ENCODE data around the gene CACNA1G.

Gene CACNA1G

DNA sequence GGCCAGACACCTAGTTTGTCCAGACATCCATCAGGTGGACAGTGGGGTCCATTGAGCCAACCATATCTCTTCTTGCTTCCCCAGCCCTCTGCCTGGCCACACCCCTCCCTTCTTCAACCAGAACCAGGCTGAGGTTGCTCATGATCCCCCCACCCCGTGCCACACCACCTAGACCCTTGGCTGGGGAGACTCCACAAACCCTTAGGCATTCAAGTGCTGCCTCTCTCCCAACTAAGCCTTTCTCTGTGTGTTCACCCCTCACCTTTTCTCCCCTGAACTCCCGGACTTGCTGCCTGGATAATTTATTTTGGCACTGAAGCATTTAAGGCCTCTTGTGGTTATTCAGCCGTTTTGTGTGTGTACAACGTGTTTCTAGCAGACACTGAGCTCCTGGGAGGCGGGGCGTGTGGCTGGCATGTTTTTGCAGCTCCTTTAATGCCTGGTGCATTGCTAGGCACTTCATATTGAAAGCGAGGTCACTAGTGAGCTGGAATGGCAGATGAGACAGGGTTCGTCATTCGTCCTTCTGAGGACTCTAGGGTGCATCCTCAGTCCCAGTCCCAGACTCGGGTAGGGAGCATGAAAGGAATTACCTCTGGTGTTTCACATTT, 28.7 kb downstream of the CACNA1G start:
- no peak for DNase-seq (ENCODE audit: low spot score)

DNA sequence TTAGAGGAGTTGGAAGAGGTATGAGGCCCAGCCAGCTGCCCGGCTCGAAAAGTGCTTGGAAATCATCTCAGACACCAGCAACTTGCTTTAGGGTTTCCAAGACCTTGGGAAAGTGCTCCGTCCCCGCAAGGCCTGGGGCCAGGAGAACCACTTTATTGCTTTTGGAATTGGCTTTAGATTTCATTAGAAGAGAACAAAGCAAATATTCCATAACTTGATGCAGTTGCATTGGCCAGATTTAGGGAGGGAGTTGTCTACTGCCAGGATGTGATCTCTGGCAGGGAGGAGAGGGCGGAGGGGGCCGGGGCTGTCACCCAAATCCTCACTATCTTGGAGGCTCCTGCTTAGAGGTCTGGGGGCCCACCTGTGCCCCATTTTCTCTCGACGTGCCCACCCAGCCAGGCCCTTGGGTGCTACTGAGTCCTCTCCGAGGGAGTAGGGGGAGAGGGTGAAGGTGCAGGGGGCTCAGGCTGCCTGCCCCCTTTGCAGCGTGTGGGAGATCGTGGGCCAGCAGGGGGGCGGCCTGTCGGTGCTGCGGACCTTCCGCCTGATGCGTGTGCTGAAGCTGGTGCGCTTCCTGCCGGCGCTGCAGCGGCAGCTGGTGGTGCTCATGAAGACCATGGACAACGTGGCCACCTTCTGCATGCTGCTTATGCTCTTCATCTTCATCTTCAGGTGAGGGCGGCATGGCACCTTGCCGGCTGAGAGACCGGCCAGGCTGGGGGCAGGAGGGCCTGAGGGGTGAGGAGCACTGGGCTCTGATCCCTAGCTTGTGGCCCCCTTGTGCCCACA, 30.6 kb downstream of the CACNA1G start:
- DNase-seq (ENCODE audit: low spot score): no peak

DNA sequence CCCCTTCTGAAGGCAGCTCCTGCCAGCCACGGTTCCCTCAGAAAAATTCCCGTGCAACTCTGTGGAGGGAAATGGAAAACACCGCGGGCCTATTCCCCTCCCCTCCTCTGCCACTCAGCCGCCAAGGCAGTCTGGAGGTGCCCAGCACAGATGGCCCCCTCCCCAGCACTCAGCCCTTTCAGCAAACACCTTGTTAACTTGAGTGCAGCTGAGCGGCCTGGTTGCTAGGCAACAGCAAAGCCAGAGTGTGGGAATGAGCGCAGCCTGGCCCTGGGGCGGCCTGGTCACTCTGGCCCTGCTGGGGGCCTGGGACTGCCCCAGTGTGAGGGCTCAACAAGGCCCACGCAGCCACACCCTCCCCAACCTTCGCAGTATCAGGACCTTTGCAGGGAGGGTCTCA, 32.8 kb downstream of the CACNA1G start:
- no peak for DNase-seq (ENCODE audit: low spot score)

DNA sequence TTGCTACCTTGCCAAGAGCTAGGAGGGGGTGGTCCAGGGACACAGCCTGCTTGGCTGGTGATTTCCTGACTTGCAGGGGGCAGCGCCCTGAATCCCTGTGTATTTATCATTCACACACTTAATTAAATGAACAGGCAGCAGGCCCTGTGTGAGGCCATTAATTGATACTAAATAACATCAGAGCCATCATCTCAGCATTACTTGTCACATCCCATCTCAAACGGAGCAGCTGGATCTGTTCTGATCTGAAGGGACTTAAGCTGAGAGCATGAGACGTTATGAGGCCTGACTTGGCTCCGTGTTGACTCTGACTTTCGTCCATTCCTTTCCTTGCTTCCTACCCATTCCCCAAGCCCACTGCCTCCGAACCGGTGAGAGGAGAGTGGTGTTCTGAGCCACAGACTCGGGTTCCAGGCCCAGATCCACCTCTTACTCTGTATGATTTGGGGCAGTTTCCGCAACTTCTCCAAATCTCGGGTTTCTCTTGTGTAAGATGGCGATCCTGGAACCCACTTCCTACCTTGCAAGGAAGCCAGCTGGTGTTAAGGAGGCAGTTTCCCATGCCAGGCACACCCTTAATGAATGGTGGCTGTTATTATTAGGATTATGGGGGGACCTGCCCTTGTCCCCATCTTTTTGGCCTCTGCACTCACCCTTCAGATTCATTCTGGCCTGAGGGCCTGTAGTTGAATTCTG, 33.8 kb downstream of the CACNA1G start:
- DNase-seq (ENCODE audit: low spot score): no peak

DNA sequence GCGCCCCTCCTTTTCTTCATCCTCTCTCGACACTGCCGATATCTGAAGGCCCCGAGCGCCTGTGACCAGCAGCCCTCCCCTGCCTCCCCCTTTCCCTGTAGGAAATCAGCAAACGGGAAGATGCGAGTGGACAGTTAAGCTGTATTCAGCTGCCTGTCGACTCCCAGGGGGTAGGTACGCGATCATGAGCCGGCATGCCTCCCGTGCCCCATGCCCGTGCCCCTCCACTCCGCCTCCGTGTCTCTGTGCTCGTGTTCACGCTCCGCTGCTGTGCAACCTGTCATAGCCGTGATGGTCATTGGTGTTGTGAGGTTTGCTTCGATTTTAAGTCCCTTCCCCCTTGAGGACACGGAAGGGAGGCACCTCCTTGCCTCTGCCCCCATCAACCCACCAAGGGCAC, 34.4 kb downstream of the CACNA1G start:
- DNase-seq (ENCODE audit: low spot score): no peak

DNA sequence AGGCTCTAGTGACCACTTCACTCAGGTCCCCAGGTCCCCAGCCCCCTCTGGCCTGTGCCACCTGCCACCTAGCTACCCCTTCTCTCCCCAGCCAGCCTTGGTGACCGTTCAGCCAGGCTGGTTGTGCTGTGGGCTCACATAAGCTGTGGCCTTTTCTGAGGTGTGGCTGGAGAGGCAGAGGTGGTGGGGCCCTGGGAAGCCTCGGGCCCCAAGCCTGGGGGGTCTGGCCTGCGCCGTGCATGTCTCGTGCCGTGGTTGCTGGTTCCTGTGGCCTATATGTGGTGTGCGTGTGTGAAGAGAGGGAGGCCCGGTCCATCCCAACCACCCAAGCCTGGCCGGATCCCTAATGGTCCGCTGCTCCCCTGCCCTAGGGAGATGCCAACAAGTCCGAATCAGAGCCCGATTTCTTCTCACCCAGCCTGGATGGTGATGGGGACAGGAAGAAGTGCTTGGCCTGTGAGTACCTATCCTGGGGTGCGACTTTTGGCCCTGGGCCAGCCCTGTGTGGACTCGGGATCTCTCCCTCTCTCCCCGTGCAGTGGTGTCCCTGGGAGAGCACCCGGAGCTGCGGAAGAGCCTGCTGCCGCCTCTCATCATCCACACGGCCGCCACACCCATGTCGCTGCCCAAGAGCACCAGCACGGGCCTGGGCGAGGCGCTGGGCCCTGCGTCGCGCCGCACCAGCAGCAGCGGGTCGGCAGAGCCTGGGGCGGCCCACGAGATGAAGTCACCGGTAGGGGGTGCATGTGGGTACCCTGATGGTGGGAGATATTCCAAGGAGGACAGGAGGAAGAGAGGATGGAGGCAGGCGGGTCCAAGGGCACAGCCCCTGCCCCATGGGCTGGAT, 35.9 kb downstream of the CACNA1G start:
- DNase-seq (ENCODE audit: low spot score): no peak

DNA sequence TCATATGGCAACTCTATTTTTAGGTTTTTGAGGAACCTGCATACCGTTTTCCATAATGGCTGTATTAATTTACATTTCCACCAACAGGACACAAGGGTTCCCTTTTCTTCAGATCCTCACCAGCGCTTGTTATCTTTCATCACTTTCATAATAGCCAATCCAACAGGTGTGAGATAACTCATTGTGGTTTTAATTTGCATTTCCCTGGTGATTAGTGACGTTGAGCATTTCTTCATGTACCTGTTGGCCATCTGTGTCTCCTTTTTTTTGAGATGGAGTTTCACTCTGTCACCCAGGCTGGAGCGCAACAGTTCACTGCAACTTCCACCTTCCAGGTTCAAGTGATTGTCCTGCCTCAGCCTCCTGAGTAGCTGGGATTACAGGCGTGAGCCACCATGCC, 38.0 kb downstream of the CACNA1G start:
- no peak for DNase-seq (ENCODE audit: low spot score)

DNA sequence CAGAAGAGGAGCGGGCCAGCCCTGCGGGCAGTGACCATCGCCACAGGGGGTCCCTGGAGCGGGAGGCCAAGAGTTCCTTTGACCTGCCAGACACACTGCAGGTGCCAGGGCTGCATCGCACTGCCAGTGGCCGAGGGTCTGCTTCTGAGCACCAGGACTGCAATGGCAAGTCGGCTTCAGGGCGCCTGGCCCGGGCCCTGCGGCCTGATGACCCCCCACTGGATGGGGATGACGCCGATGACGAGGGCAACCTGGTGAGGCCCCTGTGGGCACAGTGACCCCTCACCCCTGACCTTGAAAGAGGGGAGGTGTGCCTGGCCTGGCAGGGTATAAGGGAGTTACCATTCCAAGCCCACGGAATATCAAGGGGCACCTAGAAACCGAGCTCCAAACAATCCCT, 39.1 kb downstream of the CACNA1G start:
- no peak for DNase-seq (ENCODE audit: low spot score)

DNA sequence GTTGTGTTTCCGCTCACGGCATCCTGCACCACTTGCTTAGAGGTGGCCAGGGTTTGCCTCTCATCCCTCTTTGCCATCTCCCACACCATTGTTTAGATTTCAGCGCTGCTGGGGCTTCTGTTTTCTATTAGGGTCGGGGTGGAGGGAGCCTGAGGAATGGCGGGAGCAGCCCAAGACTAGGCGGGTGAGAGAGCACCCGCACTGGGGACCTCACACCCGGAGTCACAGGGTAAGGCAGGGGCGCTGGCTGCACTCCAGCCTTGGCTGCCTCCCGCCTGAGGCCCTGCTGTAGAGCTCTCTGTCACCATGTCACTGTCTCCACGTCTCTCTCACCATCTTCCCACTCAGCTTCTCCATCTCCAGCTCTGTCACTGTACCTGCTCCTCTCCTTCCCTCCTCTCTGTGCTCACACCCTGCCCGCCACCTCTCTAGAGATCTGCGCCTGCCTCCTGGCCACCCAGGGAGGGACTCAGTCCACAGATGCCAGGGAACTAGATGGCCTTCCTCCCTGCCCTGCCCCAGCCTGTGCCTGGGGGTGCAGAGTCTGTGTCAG, 41.4 kb downstream of the CACNA1G start:
- DNase-seq (ENCODE audit: low spot score): no peak

DNA sequence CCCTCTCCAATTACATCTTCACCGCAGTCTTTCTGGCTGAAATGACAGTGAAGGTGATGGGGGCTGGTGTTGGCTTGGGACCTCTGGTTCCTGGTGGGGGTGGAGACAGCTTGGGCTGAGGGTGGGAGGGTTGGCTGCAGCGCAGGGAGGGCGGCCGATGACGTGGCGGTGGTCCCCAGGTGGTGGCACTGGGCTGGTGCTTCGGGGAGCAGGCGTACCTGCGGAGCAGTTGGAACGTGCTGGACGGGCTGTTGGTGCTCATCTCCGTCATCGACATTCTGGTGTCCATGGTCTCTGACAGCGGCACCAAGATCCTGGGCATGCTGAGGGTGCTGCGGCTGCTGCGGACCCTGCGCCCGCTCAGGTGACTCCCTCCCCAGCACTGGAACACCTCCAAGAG, 42.3 kb downstream of the CACNA1G start:
- no peak for DNase-seq (ENCODE audit: low spot score)

DNA sequence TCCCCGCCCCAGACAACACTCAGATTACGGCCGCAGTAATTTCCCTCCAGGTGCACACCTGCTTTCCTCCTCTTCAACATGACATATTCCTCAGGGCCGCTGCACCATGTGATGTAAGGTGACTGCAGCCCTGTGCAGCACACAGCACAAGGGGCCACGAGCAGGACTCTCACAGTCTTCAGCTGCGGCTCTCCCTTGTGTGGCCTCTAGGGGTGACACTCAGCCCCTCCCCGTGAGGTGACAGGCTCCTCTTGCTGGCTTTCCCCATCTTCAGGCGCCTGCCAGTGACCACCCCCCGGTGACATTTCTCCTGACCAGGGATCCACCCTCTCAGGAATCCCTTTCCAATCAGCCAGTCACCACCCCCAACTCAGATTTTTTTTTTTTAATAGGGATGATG, 42.8 kb downstream of the CACNA1G start:
- DNase-seq (ENCODE audit: low spot score): no peak

DNA sequence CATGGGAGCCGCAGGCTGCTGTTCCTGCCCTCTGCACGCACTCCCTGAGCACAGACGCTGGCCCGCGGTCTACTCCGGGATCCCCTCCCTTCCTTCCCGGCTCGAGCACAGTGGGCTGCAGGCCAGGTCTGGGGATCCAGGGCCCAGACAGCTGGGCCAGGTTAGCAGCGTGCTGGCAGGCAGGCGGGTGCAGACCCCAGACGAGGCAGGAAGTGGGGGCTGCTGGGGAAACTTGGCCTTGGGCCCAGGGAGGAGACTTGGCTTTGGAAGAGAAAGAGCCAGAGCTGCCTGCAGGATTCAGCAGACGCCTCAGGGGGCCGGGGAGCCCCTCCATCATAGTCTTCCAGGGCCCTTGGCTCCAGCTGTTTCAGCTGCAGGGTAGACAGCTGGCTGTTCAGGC, 44.0 kb downstream of the CACNA1G start:
- DNase-seq (ENCODE audit: low spot score): no peak

DNA sequence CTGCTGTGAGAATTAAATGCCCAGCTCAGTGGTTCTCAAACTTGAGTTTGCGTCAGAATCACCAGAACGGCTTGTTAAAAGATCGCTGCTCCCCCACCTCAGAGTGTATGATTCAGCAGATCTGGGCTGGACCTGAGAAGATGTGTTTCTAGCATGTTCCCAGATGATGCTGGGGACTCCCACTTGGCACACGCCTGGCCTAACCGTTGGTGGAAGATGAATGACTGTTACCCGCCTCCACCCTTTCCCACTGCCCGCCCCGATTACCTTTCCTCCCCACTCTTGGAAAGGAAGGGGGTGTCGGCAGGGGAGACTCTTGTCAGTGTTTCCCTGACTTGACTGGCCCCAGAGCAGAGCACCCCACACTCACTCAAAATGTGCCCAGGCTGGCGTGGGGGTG, 44.9 kb downstream of the CACNA1G start:
- DNase-seq (ENCODE audit: low spot score): no peak

DNA sequence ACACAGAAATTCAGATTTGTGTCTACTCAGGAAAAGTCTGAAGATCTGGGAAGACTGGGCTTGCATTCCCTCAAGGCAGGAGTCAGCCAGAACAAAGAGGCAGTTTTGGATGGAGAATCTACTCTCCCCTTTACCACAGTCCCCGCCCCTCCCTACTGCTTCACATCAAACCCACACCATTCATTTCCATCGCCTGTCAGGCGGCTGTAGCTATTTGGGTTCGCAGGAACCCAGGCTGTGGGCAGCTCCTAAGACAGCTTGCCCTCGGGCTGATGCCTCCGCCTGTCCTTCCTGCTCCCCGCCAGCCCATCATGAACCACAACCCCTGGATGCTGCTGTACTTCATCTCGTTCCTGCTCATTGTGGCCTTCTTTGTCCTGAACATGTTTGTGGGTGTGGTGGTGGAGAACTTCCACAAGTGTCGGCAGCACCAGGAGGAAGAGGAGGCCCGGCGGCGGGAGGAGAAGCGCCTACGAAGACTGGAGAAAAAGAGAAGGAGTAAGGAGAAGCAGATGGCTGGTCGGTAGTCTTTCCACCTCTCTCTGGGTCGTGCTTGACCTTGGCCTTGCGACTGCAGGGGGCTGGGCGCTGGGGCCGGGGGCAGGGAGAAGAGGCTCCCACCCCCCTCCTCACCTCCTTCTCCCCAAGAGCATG, 47.1 kb downstream of the CACNA1G start:
- DNase-seq (ENCODE audit: low spot score): no peak

DNA sequence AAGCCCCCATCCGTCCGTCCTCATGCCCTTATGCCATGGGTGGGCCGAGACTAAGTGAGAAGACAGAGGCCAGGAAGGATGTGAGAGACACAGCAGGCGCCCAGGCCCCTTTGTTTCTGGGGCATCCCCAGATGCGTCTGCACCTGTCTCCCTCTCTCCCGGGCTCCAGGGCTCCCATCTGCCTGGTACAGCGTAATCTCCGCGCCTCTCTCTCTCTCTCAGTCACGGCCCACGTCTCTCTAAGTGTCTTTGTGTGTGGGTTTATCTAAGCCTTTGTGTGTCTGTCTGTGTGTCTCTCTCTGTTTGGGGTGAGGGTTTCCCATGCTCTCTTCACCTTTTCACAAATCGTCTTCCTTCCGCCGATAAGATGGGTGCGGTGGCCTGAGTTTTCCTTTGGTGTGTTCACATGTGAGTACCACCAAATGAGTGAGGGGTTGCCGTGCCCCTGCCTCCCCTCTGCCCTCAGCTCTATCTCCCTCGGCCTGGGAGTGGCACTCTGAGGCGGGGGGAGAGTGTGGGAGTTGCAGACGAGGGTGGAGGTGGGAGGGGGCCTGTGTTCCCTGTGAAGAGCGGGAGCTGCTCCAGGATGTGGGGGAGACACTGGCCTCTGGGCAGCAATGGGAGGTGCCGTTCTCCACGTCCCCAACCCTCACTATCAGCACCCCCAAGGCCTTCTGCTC, 48.3 kb downstream of the CACNA1G start:
- DNase-seq (ENCODE audit: low spot score): no peak

DNA sequence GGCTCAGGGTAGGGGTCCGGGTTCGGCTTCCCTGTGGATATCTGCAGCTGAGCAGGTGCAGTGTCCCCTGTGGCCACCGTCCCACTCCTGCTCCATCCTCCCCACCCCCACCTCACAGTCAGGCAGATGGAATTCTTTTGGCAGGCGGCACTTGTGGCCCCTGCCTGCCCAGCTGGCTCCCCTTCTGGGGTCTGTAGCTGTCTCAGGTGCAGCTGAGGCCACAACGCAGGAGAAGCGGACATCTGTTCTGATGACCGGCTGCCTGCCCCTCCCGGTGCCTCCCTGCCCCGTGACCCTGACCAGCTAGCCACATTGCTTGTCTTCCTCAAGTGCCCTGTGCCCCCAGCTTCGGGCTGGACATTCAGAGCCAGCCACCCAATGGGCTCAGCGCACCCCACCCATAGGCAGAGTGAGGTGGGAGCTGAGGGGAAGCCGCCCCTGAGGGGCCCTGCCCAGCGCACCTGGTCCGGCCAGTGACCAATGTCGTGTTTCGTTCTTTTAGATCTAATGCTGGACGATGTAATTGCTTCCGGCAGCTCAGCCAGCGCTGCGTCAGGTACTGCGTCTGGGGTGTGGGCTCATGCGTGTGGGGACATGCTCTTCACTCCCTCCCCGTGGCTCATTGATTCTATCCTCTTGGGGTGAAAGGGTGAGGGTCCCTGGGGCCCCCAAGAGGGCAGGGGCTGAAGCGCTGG, 49.0 kb downstream of the CACNA1G start:
- no peak for DNase-seq (ENCODE audit: low spot score)

DNA sequence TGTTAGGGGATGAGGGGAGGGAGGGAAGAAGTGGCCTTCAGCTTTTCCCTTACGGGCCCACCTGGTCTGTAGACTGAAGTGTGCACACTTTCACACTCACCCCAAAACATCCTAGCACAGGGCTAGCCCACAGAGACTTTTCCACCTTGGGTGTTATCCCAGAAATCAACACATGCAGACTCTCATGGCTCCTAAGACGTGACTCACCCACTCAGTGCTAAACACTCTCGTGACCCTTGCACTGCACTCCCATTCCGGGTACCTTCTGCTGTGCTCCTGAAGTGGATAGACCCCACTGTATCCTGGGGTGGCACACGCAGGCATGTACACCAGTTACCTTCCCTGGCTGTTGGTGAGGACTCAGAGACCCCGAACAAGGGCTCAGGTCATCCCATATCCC, 51.1 kb downstream of the CACNA1G start:
- no peak for DNase-seq (ENCODE audit: low spot score)

DNA sequence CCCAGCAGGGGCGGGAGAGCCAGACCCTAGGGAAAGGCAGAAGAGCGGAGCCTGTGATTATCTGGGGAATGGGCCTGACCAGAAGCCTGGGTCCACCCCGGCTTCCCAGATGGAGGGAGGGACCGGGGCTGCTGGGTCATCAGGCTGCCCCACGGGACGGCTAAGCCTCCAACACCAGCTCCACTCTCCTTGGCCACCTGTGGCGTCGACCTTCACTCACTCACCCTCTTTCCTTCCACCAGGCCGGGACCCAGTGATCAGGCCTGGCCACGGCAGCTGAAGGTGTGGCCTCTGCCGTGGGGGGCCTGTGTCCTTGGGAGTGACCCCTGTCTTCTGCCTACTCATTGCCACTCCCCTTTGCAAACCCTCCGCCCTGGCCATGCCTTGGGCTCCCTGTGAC, 51.8 kb downstream of the CACNA1G start:
- no peak for DNase-seq (ENCODE audit: low spot score)

DNA sequence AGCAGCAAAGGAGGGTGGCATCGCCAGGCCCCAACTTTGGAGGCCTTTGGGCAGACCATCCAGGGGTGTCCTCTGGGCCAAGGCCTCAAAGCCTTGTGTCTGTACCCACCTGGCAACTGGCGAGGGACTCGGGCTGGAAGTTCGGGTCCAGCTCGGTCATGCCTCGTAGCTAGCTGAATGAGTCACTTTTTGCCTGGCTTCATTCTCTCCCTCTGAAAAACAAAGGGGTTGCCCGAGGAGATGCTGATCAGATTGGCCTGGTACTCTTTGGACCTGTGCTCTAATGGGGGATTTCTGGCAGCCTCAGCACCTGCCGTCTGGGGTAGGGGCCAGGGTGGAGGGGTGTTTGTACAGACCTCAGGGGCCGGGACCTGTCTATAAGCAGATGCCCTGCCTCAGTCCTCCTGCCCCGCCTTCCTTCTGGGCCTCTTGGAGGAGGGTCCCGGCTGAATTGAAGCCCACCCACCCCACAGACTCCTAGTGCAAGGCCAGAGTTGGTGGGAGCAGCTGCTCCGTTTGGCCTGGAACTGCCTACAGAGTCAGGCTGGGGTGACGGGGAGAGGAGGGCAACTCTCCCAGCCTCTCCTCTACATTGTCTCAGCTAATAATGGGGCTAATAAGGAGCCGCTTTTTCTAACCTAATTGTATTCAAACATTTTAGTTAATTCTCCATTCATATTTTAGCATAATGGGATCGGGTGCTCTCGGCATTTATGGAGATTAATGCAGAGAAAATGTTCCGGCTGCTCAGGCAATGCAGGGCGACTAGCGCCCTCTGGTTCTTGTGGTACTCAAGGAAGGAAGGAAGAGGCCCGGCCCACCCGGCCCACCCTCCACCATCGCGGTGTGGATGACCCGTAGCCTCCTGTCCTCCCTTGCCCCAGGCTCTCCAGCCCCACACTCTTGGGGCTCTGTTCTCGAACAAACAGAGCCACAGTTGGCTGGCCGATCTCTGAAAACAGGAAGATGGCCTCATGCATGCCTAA, 52.8 kb downstream of the CACNA1G start:
- no peak for DNase-seq (ENCODE audit: low spot score)
